ENCODE measurements around the gene SSTR4.

SSTR4 gene

GRCh38 chr20:23005776-23006175 is 29.3 kb upstream of the SSTR4 start:
- no peak overlapping the region for H3K4me3 ChIP-seq (ENCODE audit: low read depth, low read length)
- no peak overlapping the region for H3K9ac ChIP-seq (ENCODE audit: low read depth, low read length)
- no peaks in the 10 kb centered on the region for H3K27me3 ChIP-seq (ENCODE audit: control insufficient read depth, insufficient read depth, low read length)
- H3K4me1 ChIP-seq (ENCODE audit: control insufficient read depth, insufficient read depth, low read length), result peaks cover 5% of the 10 kb centered on the region
- H3K9me3 ChIP-seq (ENCODE audit: control insufficient read depth, insufficient read depth, low read length), result no peaks in the 10 kb centered on the region
- no peaks in the 10 kb centered on the region for H3K36me3 ChIP-seq (ENCODE audit: control insufficient read depth, insufficient read depth, low read length)

- no peak overlapping the region for H3K4me3 ChIP-seq (ENCODE audit: low read depth, low read length)
- H3K9ac ChIP-seq (ENCODE audit: low read depth, low read length), result no peak overlapping the region
- H3K27me3 ChIP-seq (ENCODE audit: control insufficient read depth, insufficient read depth, low read length), result no peaks in the 10 kb centered on the region
- H3K36me3 ChIP-seq (ENCODE audit: control insufficient read depth, insufficient read depth, low read length), result no peaks in the 10 kb centered on the region
- H3K9me3 ChIP-seq (ENCODE audit: control insufficient read depth, insufficient read depth, low read length), result no peaks in the 10 kb centered on the region
- peaks cover 5% of the 10 kb centered on the region for H3K4me1 ChIP-seq (ENCODE audit: control insufficient read depth, insufficient read depth, low read length)
Observed at GRCh38 chr20:23007462-23007861, 27.6 kb upstream of the SSTR4 start.

- H3K36me3 ChIP-seq (ENCODE audit: control insufficient read depth, insufficient read depth, low read length), result no peaks in the 10 kb centered on the region
- peaks cover 5% of the 10 kb centered on the region for H3K4me1 ChIP-seq (ENCODE audit: control insufficient read depth, insufficient read depth, low read length)
- H3K9ac ChIP-seq (ENCODE audit: low read depth, low read length), result no peak overlapping the region
- no peaks in the 10 kb centered on the region for H3K9me3 ChIP-seq (ENCODE audit: control insufficient read depth, insufficient read depth, low read length)
- H3K4me3 ChIP-seq (ENCODE audit: low read depth, low read length), result no peak overlapping the region
- no peaks in the 10 kb centered on the region for H3K27me3 ChIP-seq (ENCODE audit: control insufficient read depth, insufficient read depth, low read length)
Observed at GRCh38 chr20:23007886-23008655, 27.0 kb upstream of the SSTR4 start.

GRCh38 chr20:23008667-23009066 is 26.4 kb upstream of the SSTR4 start:
- Histone ChIP-seq H3K27me3 (ENCODE audit: control insufficient read depth, insufficient read depth, low read length) (no peaks in the 10 kb centered on the region), H3K9me3 (ENCODE audit: control insufficient read depth, insufficient read depth, low read length) (no peaks in the 10 kb centered on the region), H3K9ac (ENCODE audit: low read depth, low read length) (no peak overlapping the region), H3K4me3 (ENCODE audit: low read depth, low read length) (no peak overlapping the region), H3K4me1 (ENCODE audit: control insufficient read depth, insufficient read depth, low read length) (peaks cover 5% of the 10 kb centered on the region), H3K36me3 (ENCODE audit: control insufficient read depth, insufficient read depth, low read length) (no peaks in the 10 kb centered on the region)

GRCh38 chr20:23009636-23010035 is 25.5 kb upstream of the SSTR4 start:
- no peaks in the 10 kb centered on the region for H3K27me3 ChIP-seq (ENCODE audit: control insufficient read depth, insufficient read depth, low read length)
- no peak overlapping the region for H3K9ac ChIP-seq (ENCODE audit: low read depth, low read length)
- peaks cover 5% of the 10 kb centered on the region for H3K4me1 ChIP-seq (ENCODE audit: control insufficient read depth, insufficient read depth, low read length)
- H3K4me3 ChIP-seq (ENCODE audit: low read depth, low read length), result no peak overlapping the region
- H3K36me3 ChIP-seq (ENCODE audit: control insufficient read depth, insufficient read depth, low read length), result no peaks in the 10 kb centered on the region
- H3K9me3 ChIP-seq (ENCODE audit: control insufficient read depth, insufficient read depth, low read length), result no peaks in the 10 kb centered on the region

- Histone ChIP-seq H3K9ac (ENCODE audit: low read depth, low read length) (no peak overlapping the region), H3K36me3 (ENCODE audit: control insufficient read depth, insufficient read depth, low read length) (no peaks in the 10 kb centered on the region), H3K9me3 (ENCODE audit: control insufficient read depth, insufficient read depth, low read length) (no peaks in the 10 kb centered on the region), H3K4me1 (ENCODE audit: control insufficient read depth, insufficient read depth, low read length) (peaks cover 5% of the 10 kb centered on the region), H3K27me3 (ENCODE audit: control insufficient read depth, insufficient read depth, low read length) (no peaks in the 10 kb centered on the region), H3K4me3 (ENCODE audit: low read depth, low read length) (no peak overlapping the region)
Observed at GRCh38 chr20:23010096-23010495, 25.0 kb upstream of the SSTR4 start.

- H3K4me1 ChIP-seq (ENCODE audit: control insufficient read depth, insufficient read depth, low read length), result peaks cover 5% of the 10 kb centered on the region
- H3K9ac ChIP-seq (ENCODE audit: low read depth, low read length), result no peak overlapping the region
- no peak overlapping the region for H3K4me3 ChIP-seq (ENCODE audit: low read depth, low read length)
- no peaks in the 10 kb centered on the region for H3K9me3 ChIP-seq (ENCODE audit: control insufficient read depth, insufficient read depth, low read length)
- no peaks in the 10 kb centered on the region for H3K27me3 ChIP-seq (ENCODE audit: control insufficient read depth, insufficient read depth, low read length)
- no peaks in the 10 kb centered on the region for H3K36me3 ChIP-seq (ENCODE audit: control insufficient read depth, insufficient read depth, low read length)
Observed at GRCh38 chr20:23011008-23011721, 23.9 kb upstream of the SSTR4 start.

- H3K4me3 ChIP-seq (ENCODE audit: low read depth, low read length), result no peak overlapping the region
- H3K36me3 ChIP-seq (ENCODE audit: control insufficient read depth, insufficient read depth, low read length), result no peaks in the 10 kb centered on the region
- H3K27me3 ChIP-seq (ENCODE audit: control insufficient read depth, insufficient read depth, low read length), result no peaks in the 10 kb centered on the region
- no peaks in the 10 kb centered on the region for H3K9me3 ChIP-seq (ENCODE audit: control insufficient read depth, insufficient read depth, low read length)
- H3K4me1 ChIP-seq (ENCODE audit: control insufficient read depth, insufficient read depth, low read length), result no peaks in the 10 kb centered on the region
- no peak overlapping the region for H3K9ac ChIP-seq (ENCODE audit: low read depth, low read length)
Observed at GRCh38 chr20:23013429-23013828, 21.7 kb upstream of the SSTR4 start.

- Histone ChIP-seq H3K9ac (ENCODE audit: low read depth, low read length) (no peak overlapping the region), H3K27me3 (ENCODE audit: control insufficient read depth, insufficient read depth, low read length) (no peaks in the 10 kb centered on the region), H3K36me3 (ENCODE audit: control insufficient read depth, insufficient read depth, low read length) (no peaks in the 10 kb centered on the region), H3K4me3 (ENCODE audit: low read depth, low read length) (no peak overlapping the region), H3K4me1 (ENCODE audit: control insufficient read depth, insufficient read depth, low read length) (no peaks in the 10 kb centered on the region), H3K9me3 (ENCODE audit: control insufficient read depth, insufficient read depth, low read length) (no peaks in the 10 kb centered on the region)
Observed at GRCh38 chr20:23017516-23017915, 17.6 kb upstream of the SSTR4 start.

- H3K27me3 ChIP-seq (ENCODE audit: control insufficient read depth, insufficient read depth, low read length), result no peaks in the 10 kb centered on the region
- no peaks in the 10 kb centered on the region for H3K9me3 ChIP-seq (ENCODE audit: control insufficient read depth, insufficient read depth, low read length)
- H3K4me3 ChIP-seq (ENCODE audit: low read depth, low read length), result no peak overlapping the region
Observed at GRCh38 chr20:23018432-23018831, 16.7 kb upstream of the SSTR4 start.

GRCh38 chr20:23018941-23019340 is 16.2 kb upstream of the SSTR4 start:
- Histone ChIP-seq H3K4me3 (ENCODE audit: low read depth, low read length) (no peak overlapping the region), H3K36me3 (ENCODE audit: control insufficient read depth, insufficient read depth, low read length) (no peaks in the 10 kb centered on the region), H3K9ac (ENCODE audit: low read depth, low read length) (no peak overlapping the region), H3K9me3 (ENCODE audit: control insufficient read depth, insufficient read depth, low read length) (no peaks in the 10 kb centered on the region), H3K27me3 (ENCODE audit: control insufficient read depth, insufficient read depth, low read length) (no peaks in the 10 kb centered on the region), H3K4me1 (ENCODE audit: control insufficient read depth, insufficient read depth, low read length) (no peaks in the 10 kb centered on the region)

More at GRCh38 chr20:23018432-23018831, 16.7 kb upstream of the SSTR4 start:
- Histone ChIP-seq H3K9ac (ENCODE audit: low read depth, low read length) (no peak overlapping the region), H3K36me3 (ENCODE audit: control insufficient read depth, insufficient read depth, low read length) (no peaks in the 10 kb centered on the region), H3K4me1 (ENCODE audit: control insufficient read depth, insufficient read depth, low read length) (no peaks in the 10 kb centered on the region)

- Histone ChIP-seq H3K4me3 (ENCODE audit: low read depth, low read length) (no peak overlapping the region), H3K36me3 (ENCODE audit: control insufficient read depth, insufficient read depth, low read length) (no peaks in the 10 kb centered on the region), H3K9me3 (ENCODE audit: control insufficient read depth, insufficient read depth, low read length) (no peaks in the 10 kb centered on the region), H3K9ac (ENCODE audit: low read depth, low read length) (no peak overlapping the region), H3K4me1 (ENCODE audit: control insufficient read depth, insufficient read depth, low read length) (no peaks in the 10 kb centered on the region), H3K27me3 (ENCODE audit: control insufficient read depth, insufficient read depth, low read length) (no peaks in the 10 kb centered on the region)
Observed at GRCh38 chr20:23019403-23019802, 15.7 kb upstream of the SSTR4 start.

Measured in iPS-15b (cell line).